WTC11 (cell line): Measurements from ENCODE around the gene MNT. TPM values are rescaled to one million over a fixed set of nuclear protein-coding genes. Genes with fewer than 3 reads are reported as not detected.
A peak's percentile ranks its signal among the peaks of the same experiment; 100 is the strongest.

Experiments used
- ATAC-seq: fragments of 200-7000 bp; cut with Tn5 transposase; 2 replicates; pipeline ENCODE4 v1.10.0; 2021; ENCODE audit warnings: mild to moderate bottlenecking, moderate library complexity
- CTCF ChIA-PET: fragments of 300-600 bp; sonication (Branson Sonifier 250); formaldehyde crosslinking; loops from one replicate; lab custom pipeline; 2021; ENCODE audit warnings: antibody characterized with exemption; lab: Charles Lee
- POLR2A ChIA-PET: fragments of 350-600 bp; sonication (Branson Sonifier 250); formaldehyde crosslinking; loops from one replicate; lab custom pipeline; 2021; ENCODE audit warnings: antibody characterized with exemption; lab: Charles Lee
- DNase-seq: peaks from one replicate; pipeline ENCODE4 v3.0.0; 2021; ENCODE audit warnings: low spot score
- H3K27ac Mint-ChIP-seq: 2 replicates; pipeline ENCODE4 v1.8.0; 2021; ENCODE audit warnings: mixed read lengths
- H3K27me3 Mint-ChIP-seq: 2 replicates; pipeline ENCODE4 v1.8.0; 2021; ENCODE audit warnings: low read depth, mild to moderate bottlenecking, moderate library complexity, mixed read lengths
- H3K36me3 Mint-ChIP-seq: 2 replicates; pipeline ENCODE4 v1.8.0; 2021; ENCODE audit warnings: mixed read lengths
- H3K4me1 Mint-ChIP-seq: 2 replicates; pipeline ENCODE4 v1.8.0; 2022; ENCODE audit warnings: mixed read lengths
- H3K4me3 Mint-ChIP-seq: 2 replicates; pipeline ENCODE4 v1.8.0; 2021; ENCODE audit warnings: mild to moderate bottlenecking, moderate library complexity, mixed read lengths
- H3K9me3 Mint-ChIP-seq: 2 replicates; pipeline ENCODE4 v1.8.0; 2021; ENCODE audit warnings: mixed read lengths
- EMX1 ChIP-seq: fragments of 250-450 bp; sonication (Bioruptor Pico); IDR thresholded peaks from 2 replicates; pipeline ENCODE4 v1.8.0; 2021; ENCODE audit warnings: mild to moderate bottlenecking
- NFYB ChIP-seq: sonication (generic); formaldehyde crosslinking; conservative IDR thresholded peaks from 2 replicates; pipeline ENCODE4 v1.8.0; 2022; ENCODE audit warnings: low read depth, missing genetic modification reagents
- NR3C1 ChIP-seq: sonication (generic); formaldehyde crosslinking; conservative IDR thresholded peaks from 2 replicates; pipeline ENCODE4 v1.8.1; 2023; ENCODE audit warnings: low read depth, mild to moderate bottlenecking, missing genetic modification reagents
- RELA ChIP-seq: sonication (generic); formaldehyde crosslinking; IDR thresholded peaks from 2 replicates; pipeline ENCODE4 v1.8.1; 2022; ENCODE audit warnings: missing genetic modification reagents, mild to moderate bottlenecking, borderline replicate concordance
- RORB ChIP-seq: fragments of 250-450 bp; sonication (Bioruptor Pico); IDR thresholded peaks from 2 replicates; pipeline ENCODE4 v1.9.0; 2021; ENCODE audit warnings: mild to moderate bottlenecking
- SP1 ChIP-seq: sonication (generic); formaldehyde crosslinking; conservative IDR thresholded peaks from 2 replicates; pipeline ENCODE4 v1.8.1; 2022; ENCODE audit warnings: missing genetic modification reagents
- ZNF121 ChIP-seq: sonication (generic); formaldehyde crosslinking; IDR thresholded peaks from 2 replicates; pipeline ENCODE4 v1.8.0; 2023; ENCODE audit warnings: missing genetic modification reagents
- total RNA-seq: library from RNA; stranded (reverse); gene quantifications from 3 replicates; pipeline ENCODE4 v1.2.3, GENCODE V29; 2021
- TF ChIP-seq, protein P1 (sequence below): sonication (generic); formaldehyde crosslinking; IDR thresholded peaks from 2 replicates; pipeline ENCODE4 v1.8.0; 2022; ENCODE audit warnings: mild to moderate bottlenecking, missing genetic modification reagents
- TF ChIP-seq, protein P2 (sequence below): sonication (generic); formaldehyde crosslinking; IDR thresholded peaks from 2 replicates; pipeline ENCODE4 v1.8.1; 2022; ENCODE audit warnings: low read depth, mild to moderate bottlenecking, moderate library complexity, missing genetic modification reagents, borderline replicate concordance
- TF ChIP-seq, protein P3 (sequence below): sonication (generic); formaldehyde crosslinking; IDR thresholded peaks from 2 replicates; pipeline ENCODE4 v1.8.0; 2023; ENCODE audit warnings: missing genetic modification reagents, mild to moderate bottlenecking, borderline replicate concordance
- TF ChIP-seq, protein P4 (sequence below): sonication (generic); formaldehyde crosslinking; conservative IDR thresholded peaks from 2 replicates; pipeline ENCODE4 v1.8.1; 2022; ENCODE audit warnings: mild to moderate bottlenecking, missing genetic modification reagents

MNT gene
- total RNA-seq, 1 experiment from 2014 or later = 21.6 TPM

DNA sequence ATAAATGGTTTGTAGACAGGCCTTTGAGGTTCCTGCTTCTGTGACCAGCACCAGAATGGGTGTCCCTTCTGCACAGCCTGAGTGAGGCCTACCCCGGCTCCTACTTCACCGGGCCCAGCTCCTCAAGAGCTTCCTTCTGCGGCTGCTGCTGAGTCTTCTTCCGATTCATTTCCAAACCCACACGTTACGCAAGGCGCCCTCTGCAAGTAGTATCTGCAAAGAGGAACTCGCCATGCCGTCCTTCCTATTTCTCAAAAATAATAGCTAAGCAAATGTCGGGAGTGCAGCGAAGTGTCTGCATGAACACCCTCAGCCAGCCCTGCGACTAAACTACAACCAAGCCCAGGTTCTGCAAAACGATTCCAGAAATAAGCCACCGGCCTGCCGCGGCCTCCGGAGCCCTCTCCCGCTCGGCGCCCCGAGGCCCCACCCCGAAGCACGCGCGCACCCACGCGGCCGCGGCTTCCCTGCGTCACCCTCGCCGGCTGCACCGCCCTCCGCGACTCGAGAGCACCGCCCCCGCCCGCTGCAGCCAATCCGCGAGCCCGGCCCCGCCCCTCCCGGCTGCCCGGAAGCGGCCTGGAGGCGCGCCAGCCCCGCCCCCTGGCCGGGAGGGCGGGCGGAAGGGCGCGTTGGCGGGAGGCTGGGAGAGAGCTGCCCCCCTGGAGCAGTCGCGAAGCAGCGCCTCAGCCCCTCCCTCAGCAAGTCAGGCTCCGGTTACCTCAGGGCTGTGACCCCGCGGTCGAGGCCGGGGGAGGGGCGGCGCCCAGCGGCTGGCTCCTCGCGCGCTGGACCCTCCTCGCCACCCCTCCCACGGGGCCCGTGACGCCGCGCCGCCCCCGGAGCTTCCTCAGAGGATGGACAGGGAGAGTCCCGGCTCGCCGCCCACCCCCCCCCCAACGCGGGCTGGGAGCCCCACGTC, 8.3 kb downstream of the MNT start (continued):
- TF ChIP-seq NFYB (CRISPR knock-in tag) (peak; percentile 73), EMX1 (no peak), SP1 (CRISPR knock-in tag) (peak; percentile 98)
- TF ChIP-seq, protein P1, sequence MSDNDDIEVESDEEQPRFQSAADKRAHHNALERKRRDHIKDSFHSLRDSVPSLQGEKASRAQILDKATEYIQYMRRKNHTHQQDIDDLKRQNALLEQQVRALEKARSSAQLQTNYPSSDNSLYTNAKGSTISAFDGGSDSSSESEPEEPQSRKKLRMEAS (CRISPR knock-in tag) = peak; percentile 22; the same call in 1 of the 2 replicates

DNA sequence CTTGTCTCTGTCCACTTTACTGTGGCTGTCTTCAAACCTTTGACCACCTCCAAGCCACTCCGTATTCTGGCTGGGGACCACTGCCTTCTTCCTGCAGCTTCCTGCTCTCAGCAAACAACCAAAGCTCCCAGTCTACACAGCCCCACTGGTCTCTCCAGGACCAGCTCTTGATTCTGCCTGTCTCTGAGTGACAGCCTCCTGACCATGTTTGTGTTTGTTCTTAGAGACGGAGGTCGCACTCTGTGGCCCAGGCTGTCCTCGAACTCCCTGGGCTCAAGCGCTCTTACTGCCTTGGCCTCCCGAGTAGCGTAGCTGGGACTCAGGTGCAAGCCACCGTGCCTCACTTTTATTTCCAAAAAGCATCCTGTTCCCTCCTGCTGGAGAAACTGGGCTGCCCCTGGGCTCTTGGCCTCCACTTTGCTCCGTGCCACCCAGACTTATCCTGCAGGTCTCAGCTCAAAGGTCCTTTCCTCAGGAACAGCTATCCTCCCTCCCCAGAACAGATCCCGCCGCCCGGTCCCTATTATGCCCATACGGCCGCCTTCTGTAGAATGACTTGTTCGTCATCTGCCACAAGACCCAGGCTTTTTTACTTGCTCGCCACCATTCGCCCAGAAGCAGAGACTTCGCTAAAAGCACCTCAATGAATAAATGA, 9.1 kb downstream of the MNT start:
- POLR2A ChIA-PET = interaction anchor here (0.7 to 2.2 kb wide), 3 partner anchors 11 to 56 kb away, joined by 3 to 7 read pairs (median 3); partner anchors contain the start of gene TSR1
- peak overlapping the region; percentile 78 for H3K27ac Mint-ChIP-seq
- no peaks in the 10 kb centered on the region for H3K9me3 Mint-ChIP-seq

DNA sequence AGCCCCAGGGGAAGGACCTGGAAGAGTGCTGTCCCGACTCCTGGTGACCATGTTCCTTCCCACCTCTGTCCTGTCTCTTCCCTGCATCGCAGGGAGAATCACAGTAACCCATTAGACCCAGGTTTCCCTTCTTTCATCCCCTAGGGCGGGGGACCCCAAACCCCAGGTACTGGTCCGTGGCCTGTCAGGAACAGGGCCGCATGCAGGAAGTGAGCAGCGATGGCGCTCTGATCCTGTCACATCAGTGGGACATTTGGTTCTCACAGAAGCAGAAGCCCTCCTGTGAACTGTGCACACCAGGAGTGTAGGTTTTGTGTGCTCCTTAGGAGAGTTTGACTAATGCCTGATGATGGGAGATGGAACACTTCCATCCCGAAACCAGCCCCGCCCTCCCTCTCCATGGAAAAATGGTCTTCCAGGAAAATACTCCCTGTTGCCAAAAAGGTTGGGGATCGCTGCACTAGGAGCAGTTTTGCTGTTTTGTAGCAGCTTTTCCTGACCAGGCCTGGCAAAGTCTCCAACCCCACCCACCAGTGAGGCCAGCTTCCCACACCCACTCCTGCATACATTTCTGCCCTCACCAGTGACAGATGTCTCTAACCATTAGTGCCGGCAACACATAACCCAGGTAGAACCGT, 10.5 kb downstream of the MNT start:
- TF ChIP-seq NR3C1 (CRISPR knock-in tag) (no peak), RELA (CRISPR knock-in tag) (no peak), ZNF121 (CRISPR knock-in tag) (no peak)
- TF ChIP-seq, protein P2, sequence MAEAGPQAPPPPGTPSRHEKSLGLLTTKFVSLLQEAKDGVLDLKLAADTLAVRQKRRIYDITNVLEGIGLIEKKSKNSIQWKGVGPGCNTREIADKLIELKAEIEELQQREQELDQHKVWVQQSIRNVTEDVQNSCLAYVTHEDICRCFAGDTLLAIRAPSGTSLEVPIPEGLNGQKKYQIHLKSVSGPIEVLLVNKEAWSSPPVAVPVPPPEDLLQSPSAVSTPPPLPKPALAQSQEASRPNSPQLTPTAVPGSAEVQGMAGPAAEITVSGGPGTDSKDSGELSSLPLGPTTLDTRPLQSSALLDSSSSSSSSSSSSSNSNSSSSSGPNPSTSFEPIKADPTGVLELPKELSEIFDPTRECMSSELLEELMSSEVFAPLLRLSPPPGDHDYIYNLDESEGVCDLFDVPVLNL (CRISPR knock-in tag) = no peak
- TF ChIP-seq, protein P3, sequence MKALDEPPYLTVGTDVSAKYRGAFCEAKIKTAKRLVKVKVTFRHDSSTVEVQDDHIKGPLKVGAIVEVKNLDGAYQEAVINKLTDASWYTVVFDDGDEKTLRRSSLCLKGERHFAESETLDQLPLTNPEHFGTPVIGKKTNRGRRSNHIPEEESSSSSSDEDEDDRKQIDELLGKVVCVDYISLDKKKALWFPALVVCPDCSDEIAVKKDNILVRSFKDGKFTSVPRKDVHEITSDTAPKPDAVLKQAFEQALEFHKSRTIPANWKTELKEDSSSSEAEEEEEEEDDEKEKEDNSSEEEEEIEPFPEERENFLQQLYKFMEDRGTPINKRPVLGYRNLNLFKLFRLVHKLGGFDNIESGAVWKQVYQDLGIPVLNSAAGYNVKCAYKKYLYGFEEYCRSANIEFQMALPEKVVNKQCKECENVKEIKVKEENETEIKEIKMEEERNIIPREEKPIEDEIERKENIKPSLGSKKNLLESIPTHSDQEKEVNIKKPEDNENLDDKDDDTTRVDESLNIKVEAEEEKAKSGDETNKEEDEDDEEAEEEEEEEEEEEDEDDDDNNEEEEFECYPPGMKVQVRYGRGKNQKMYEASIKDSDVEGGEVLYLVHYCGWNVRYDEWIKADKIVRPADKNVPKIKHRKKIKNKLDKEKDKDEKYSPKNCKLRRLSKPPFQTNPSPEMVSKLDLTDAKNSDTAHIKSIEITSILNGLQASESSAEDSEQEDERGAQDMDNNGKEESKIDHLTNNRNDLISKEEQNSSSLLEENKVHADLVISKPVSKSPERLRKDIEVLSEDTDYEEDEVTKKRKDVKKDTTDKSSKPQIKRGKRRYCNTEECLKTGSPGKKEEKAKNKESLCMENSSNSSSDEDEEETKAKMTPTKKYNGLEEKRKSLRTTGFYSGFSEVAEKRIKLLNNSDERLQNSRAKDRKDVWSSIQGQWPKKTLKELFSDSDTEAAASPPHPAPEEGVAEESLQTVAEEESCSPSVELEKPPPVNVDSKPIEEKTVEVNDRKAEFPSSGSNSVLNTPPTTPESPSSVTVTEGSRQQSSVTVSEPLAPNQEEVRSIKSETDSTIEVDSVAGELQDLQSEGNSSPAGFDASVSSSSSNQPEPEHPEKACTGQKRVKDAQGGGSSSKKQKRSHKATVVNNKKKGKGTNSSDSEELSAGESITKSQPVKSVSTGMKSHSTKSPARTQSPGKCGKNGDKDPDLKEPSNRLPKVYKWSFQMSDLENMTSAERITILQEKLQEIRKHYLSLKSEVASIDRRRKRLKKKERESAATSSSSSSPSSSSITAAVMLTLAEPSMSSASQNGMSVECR (CRISPR knock-in tag) = no peak
- TF ChIP-seq, protein P4, sequence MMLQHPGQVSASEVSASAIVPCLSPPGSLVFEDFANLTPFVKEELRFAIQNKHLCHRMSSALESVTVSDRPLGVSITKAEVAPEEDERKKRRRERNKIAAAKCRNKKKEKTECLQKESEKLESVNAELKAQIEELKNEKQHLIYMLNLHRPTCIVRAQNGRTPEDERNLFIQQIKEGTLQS = no peak
- peak overlapping the region; percentile 70; the same call in 1 of the 2 replicates for H3K27ac Mint-ChIP-seq
- DNase-seq (no peak), ATAC-seq (no peak)
- ChIA-PET POLR2A (no interaction called here), CTCF (interaction anchor here (3.4 to 5.2 kb wide), 2 partner anchors 8 to 26 kb away, joined by 32 to 84 read pairs; no protein-coding TSS in a partner anchor)
- no peak overlapping the region for H3K4me3 Mint-ChIP-seq
- peaks cover 3% of the 10 kb centered on the region; the same call in 1 of the 2 replicates for H3K36me3 Mint-ChIP-seq
- H3K27me3 Mint-ChIP-seq = no peaks in the 10 kb centered on the region
- H3K4me1 Mint-ChIP-seq = peaks cover 25% of the 10 kb centered on the region
- no peaks in the 10 kb centered on the region for H3K9me3 Mint-ChIP-seq

More for the DNA sequence above, 9.1 kb downstream of the MNT start:
- Mint-ChIP-seq H3K27me3 (no peaks in the 10 kb centered on the region), H3K36me3 (peaks cover 3% of the 10 kb centered on the region; the same call in 1 of the 2 replicates), H3K4me3 (peak overlapping the region; percentile 80), H3K4me1 (peaks cover 36% of the 10 kb centered on the region)
- no peak for ATAC-seq
- no peak for DNase-seq
- TF ChIP-seq RORB (CRISPR knock-in tag) = no peak
- no peak for TF ChIP-seq SP1 (CRISPR knock-in tag)
- no peak for TF ChIP-seq EMX1
- CTCF ChIA-PET = interaction anchor here (1.1 to 5.2 kb wide), 7 partner anchors 9 to 333 kb away, joined by 4 to 84 read pairs (median 9); no protein-coding TSS in a partner anchor
